ENCODE results near the gene MORN1. TPM values are rescaled to one million over a fixed set of nuclear protein-coding genes. Genes with fewer than 3 reads are reported as not detected.
"Not testable (repeated sequence)": the region's sequence is repeated elsewhere in the genome, so short reads cannot be mapped to it uniquely, and the experiment has no call there.

Gene MORN1
- polyA plus RNA-seq, 3 donors from 2014 or later: 0.89 to 4.0 (median 3.9) TPM

DNA sequence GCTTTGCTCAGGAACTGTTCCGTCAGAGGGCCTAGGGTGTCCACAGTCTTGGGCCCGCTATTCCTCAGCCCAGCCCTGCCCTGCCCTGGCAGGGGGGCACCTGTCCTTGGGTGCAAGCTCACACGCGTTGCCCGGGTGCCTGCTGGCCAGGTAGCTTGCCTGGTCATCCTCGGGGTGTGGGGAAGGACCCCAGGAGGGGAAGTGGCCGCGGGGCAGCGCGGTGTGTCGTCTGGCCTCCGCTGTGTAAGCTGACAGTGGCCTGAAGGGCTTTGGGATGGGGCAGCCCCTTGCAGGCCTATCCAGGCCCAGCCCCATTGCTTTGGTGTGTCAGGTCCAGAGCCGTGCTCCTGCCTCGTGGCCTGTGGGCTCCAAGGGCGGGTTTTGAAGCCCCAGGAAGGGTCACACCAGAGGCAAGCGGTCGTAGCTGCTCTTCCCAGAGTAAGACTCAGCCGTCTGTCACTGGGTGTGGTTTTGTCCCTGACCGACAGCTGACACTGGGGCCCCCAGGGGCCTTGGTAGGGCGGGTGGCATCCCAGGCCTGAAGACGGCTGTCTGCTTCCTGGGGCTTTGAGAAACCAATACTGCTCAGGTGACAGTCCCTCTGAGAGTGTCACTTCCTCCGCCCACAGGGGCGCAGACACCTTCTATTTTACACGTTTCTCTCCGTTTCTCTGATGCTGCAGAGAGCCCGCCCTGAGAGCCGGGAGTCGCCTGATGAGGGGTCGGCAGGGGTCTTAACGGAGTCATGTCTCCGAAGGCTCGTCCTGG lies 91.2 kb downstream of the MORN1 start:
- peaks cover 0 to under 1% (median 0%) of the 10 kb centered on the region in 3 donors for H3K36me3 Mint-ChIP-seq
- H3K27me3 Mint-ChIP-seq (ENCODE audit: low read depth in 3 of 3): peaks cover 18 to 43% (median 41%) of the 10 kb centered on the region in 3 donors
- peak overlapping the region; percentile 81 to 89 (median 86) for H3K4me3 Mint-ChIP-seq
- peak; percentile 93 to 94 (median 94) for DNase-seq
- H3K27ac Mint-ChIP-seq: peak overlapping the region; percentile 96 to 100 (median 99)
- no peaks in the 10 kb centered on the region for H3K9me3 Mint-ChIP-seq
- H3K4me1 Mint-ChIP-seq: peaks cover 47 to 64% of the 10 kb centered on the region in 2 donors

DNA sequence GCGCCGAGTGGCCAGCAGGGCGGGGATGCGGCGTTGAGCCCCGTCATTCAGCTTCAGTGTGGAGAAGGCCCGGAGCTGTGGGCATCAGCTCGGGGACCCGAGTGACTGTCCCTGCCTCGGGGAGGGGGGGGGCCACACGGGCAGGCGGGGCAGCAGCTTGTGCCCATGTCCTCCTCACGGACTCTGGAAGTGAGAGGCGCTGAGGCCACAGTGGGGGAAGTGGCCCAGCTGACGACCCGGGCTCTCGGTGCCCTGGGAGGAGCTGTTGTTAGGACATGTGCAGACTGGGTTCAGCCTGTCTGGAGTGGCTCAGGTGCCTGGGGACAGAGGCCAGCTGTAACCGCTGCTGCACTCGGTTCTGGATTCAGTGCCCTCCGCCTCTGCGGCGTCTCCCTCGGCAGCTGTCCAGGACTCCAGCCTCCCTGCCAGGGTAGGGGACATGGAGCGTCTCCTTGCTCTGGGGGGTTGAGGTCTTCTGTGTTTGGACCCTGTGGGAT lies 92.2 kb downstream of the MORN1 start:
- Mint-ChIP-seq H3K4me1 (peaks cover 47 to 62% of the 10 kb centered on the region in 2 donors), H3K36me3 (no peaks in the 10 kb centered on the region), H3K27me3 (ENCODE audit: low read depth in 3 of 3) (peaks cover 18 to 39% (median 38%) of the 10 kb centered on the region in 3 donors), H3K27ac (peak overlapping the region; percentile 96 to 100 (median 99)), H3K4me3 (peak overlapping the region; percentile 66 to 86 (median 75)), H3K9me3 (no peaks in the 10 kb centered on the region)
- DNase-seq: peak; percentile 48 to 61 (median 60)

DNA sequence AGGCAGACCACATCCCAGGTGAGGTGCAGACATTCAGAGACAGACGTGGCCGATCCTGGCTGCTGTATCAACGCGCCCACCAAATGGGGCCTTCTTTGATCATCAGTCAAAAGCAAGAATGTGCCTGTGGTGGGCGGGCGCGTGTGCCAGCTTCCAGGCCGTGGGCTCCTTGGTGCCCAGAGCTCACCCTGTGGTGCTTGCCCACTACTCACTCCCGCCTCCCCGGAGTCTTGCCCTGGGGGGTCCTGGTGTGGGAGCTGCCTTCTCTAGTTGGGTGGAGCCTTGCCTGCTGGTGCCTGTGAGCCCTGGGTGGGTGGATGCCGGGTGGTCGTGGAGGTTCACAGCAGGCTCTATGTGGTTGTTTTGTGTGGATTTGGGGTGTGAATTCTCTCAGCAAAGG lies 92.7 kb downstream of the MORN1 start:
- H3K4me1 Mint-ChIP-seq: peaks cover 50 to 66% of the 10 kb centered on the region in 2 donors
- H3K4me3 Mint-ChIP-seq: peak overlapping the region; percentile 63 to 80 (median 67)
- H3K9me3 Mint-ChIP-seq: no peaks in the 10 kb centered on the region
- peak overlapping the region; percentile 96 to 100 (median 99) for H3K27ac Mint-ChIP-seq
- H3K36me3 Mint-ChIP-seq: no peaks in the 10 kb centered on the region
- peaks cover 21 to 38% (median 38%) of the 10 kb centered on the region in 3 donors for H3K27me3 Mint-ChIP-seq (ENCODE audit: low read depth in 3 of 3)
- peak in 1 of 3 donors; percentile 63 for DNase-seq

DNA sequence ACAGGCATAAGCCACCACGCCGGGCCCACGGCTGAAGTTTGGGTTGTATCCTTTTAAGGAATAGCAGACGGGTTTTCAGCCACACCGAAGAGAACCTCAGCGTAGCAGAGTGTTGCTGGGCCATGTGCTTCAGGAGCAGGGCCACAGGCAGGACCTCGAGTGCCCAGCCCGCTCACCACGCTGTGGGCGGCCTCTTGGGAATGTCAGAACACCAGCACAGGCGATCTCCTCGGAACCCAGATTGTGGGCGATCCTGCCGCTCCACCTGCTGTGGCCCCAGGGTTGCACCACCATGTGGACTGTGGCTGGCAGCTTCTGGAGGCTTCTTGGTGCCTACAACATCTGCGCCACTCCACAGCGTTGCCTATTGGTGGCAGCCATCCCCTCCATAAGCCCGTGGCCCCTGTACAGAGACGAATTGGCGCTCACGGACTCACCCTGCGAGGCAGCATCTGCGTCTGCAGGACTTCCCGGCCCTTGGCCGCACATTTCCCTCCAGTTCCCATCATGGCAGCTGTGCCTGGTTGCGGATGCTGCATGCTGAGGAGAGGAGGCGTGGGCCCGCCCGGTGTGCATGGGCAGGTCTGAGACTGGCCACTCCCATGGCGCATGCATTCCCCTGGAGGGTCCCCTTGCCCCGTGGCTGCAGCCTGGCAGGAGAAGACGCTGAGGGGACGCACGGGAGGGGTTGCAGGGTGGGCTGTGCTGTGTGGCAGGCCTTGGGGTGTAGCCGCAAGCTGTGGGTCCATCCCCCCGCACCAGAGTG lies 93.9 kb downstream of the MORN1 start:
- Mint-ChIP-seq H3K27ac (peak overlapping the region in 5 of 6 donors; percentile 17 to 99 (median 80)), H3K4me1 (peaks cover 59 to 68% of the 10 kb centered on the region in 2 donors), H3K9me3 (no peaks in the 10 kb centered on the region), H3K4me3 (no peak overlapping the region), H3K36me3 (no peaks in the 10 kb centered on the region), H3K27me3 (ENCODE audit: low read depth in 3 of 3) (peaks cover 21 to 41% (median 37%) of the 10 kb centered on the region in 3 donors)
- DNase-seq: no peak

DNA sequence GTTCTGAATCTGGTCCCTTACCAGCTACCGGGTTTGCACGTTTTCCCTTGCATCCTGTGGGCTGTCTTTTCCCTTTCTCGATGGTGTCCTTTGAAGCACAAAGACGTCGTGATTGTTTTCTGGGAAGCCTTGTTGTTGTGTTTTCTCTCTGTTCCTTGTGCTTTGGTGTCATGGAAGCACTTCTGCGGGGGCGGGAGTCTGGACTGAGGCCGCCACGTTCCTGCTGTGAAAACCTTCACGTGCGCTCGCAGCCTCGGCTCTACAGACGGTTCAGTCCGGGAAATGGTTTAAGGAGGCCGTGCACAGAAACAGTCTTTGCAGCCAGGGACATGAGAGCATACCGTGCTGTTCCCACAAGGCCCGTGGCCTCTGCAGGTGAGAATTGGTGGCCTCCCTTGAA lies 94.7 kb downstream of the MORN1 start:
- DNase-seq: no peak
- H3K36me3 Mint-ChIP-seq: no peaks in the 10 kb centered on the region
- peak overlapping the region in 5 of 6 donors; percentile 35 to 99 (median 80) for H3K27ac Mint-ChIP-seq
- H3K4me1 Mint-ChIP-seq: peaks cover 64 to 70% of the 10 kb centered on the region in 2 donors
- peaks cover 21 to 44% (median 38%) of the 10 kb centered on the region in 3 donors for H3K27me3 Mint-ChIP-seq (ENCODE audit: low read depth in 3 of 3)
- H3K4me3 Mint-ChIP-seq: peak overlapping the region in 1 of 5 donors; percentile 44
- no peaks in the 10 kb centered on the region for H3K9me3 Mint-ChIP-seq

DNA sequence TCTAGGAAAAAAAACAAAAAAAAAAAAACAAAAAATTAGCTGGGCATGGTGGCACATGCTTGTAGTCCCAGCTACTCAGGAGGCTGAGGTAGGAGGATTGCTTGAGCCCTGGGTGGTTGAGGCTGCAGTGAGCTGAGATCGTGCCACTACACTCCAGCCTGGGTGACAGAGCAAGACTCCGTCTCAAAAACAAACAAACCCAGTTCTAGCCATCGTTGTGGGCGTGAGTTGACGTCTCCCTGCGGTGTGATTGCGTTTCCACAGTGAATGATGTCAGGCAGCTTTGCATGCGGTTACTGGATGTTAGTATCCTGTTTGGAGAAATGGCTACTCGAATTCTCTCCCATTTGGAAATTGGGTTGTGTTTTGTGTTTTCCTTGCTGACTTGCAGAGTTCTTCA lies 95.1 kb downstream of the MORN1 start:
- peaks cover 64 to 70% of the 10 kb centered on the region in 2 donors for H3K4me1 Mint-ChIP-seq
- peaks cover 22 to 42% (median 37%) of the 10 kb centered on the region in 3 donors for H3K27me3 Mint-ChIP-seq (ENCODE audit: low read depth in 3 of 3)
- not testable (repeated sequence) for H3K36me3 Mint-ChIP-seq, DNase-seq, H3K9me3 Mint-ChIP-seq
- H3K27ac Mint-ChIP-seq: peak overlapping the region in 5 of 6 donors; percentile 35 to 99 (median 80)
- peak overlapping the region in 1 of 5 donors; percentile 44 for H3K4me3 Mint-ChIP-seq

DNA sequence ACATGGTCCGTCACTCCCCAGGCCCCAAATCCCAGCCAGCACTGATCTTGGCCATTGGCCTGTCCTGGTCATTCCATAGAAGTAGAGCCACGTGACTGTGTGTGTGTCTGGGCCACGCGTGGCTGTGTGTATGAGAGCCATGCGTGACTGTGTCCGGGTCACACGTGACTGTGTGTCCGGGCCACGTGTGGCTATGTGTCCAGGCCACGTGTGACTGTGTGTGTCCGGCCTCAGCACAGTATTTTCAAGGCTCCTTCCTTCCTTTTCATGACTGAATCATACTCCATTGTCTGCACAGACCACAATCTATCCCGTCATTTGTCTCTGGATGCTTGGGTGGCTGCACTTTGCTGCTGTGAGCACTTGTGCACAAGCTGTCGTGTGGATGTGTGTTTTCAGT lies 95.8 kb downstream of the MORN1 start:
- no peak for DNase-seq
- Mint-ChIP-seq H3K27me3 (ENCODE audit: low read depth in 3 of 3) (peaks cover 22 to 42% (median 37%) of the 10 kb centered on the region in 3 donors), H3K27ac (peak overlapping the region in 4 of 6 donors; percentile 67 to 75 (median 70)), H3K9me3 (no peaks in the 10 kb centered on the region), H3K4me1 (peaks cover 64 to 71% of the 10 kb centered on the region in 2 donors), H3K36me3 (no peaks in the 10 kb centered on the region), H3K4me3 (peak overlapping the region in 1 of 5 donors; percentile 27)

DNA sequence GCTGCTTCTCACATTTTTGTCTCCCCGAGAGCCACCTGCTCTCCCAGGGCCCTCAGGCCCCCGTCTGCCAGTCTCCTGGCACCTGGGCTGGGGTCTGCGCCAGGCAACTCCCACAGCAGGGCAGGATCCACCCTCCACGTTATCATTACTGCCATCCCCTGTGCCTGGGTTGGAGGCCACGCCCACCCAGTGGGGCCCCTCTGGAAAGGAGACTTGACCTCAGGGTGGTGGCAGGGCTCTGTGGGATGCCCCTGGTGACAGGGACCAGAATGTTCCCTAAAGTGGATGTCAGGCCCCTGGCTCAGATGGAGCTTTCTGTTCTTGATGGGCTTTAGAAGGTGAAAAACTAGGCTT lies 96.7 kb downstream of the MORN1 start:
- peak overlapping the region in 3 of 6 donors; percentile 10 to 67 (median 50) for H3K27ac Mint-ChIP-seq
- no peaks in the 10 kb centered on the region for H3K9me3 Mint-ChIP-seq
- peaks cover 64 to 72% of the 10 kb centered on the region in 2 donors for H3K4me1 Mint-ChIP-seq
- peaks cover 24 to 44% (median 35%) of the 10 kb centered on the region in 3 donors for H3K27me3 Mint-ChIP-seq (ENCODE audit: low read depth in 3 of 3)
- no peak overlapping the region for H3K4me3 Mint-ChIP-seq
- DNase-seq: no peak
- H3K36me3 Mint-ChIP-seq: no peaks in the 10 kb centered on the region

DNA sequence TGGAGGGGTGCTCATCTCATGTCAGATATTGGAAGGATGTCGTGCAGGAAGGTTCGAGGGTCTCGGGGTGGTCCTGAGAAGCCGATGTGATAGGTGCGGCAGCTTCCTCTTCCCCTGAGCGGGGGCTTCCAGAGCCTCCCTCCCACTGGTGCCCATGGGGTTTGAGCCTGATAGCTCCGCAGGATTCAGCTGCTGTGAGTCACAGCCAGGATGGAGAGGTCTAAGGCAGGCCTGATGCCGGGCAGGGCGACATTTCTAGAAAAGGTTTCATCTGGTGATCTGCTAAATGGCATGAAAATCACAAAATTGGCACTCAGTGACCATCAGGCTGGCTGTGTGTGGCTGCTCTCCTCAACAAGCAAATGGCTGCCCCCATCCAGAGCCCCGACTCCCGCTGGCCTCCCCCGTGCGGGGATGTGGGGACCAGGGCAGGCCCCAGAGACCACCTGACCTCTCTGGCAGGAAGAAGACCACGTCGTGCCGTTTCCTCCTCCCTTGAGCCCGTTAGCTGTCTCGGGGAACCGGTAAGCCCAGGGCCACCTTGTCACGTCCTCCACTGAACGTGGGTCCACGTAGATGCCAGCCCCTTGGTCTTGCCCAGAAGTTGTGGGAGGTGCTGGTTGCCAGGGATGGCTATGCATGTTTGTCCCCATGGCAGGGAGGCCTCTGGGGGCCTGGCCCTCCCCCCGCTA lies 97.2 kb downstream of the MORN1 start:
- Mint-ChIP-seq H3K9me3 (no peaks in the 10 kb centered on the region), H3K27ac (peak overlapping the region in 3 of 6 donors; percentile 49 to 97 (median 51)), H3K4me1 (peaks cover 61 to 71% of the 10 kb centered on the region in 2 donors), H3K27me3 (ENCODE audit: low read depth in 3 of 3) (peaks cover 24 to 41% (median 32%) of the 10 kb centered on the region in 3 donors), H3K36me3 (no peaks in the 10 kb centered on the region), H3K4me3 (no peak overlapping the region)
- DNase-seq: no peak

DNA sequence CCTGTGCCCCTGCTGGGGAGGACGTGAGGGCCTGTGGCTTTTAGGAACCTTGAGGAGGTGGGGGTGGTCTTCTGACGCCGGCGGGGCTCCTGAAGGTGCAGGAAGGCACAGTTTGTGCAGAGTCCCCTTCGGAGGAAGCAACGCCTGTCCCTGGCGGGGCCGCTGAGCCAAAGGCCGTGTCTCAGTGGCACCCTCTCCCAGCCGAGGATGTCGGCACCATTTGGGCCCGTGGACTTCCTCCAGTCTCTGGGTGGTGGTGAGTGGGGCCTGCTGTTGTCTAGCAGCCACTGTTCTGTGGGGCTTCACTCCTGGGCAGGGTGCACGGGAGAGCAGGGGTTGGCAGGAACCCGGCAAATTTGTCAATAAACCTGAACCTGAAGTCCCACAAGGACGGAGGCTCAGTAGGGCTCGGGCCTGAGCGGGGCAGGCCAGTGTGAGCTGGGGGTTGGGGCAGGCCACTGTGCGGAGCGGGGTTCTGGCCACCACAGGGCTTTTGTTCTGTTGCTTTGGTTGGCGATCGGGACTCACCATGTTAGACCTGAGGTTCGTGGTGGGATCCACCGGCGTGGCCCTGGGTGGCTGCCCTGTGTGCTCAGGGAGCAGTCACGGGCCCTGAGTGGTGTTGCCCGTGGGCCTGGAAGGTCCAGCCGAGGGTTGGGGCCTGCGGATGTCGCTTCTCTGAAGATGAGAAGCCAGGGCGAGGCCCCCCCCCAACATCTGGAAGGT lies 98.5 kb downstream of the MORN1 start:
- DNase-seq: no peak
- peak overlapping the region in 4 of 6 donors; percentile 82 to 99 (median 98) for H3K27ac Mint-ChIP-seq
- no peaks in the 10 kb centered on the region for H3K9me3 Mint-ChIP-seq
- H3K27me3 Mint-ChIP-seq (ENCODE audit: low read depth in 3 of 3): peaks cover 18 to 38% (median 27%) of the 10 kb centered on the region in 3 donors
- H3K4me3 Mint-ChIP-seq: no peak overlapping the region
- H3K36me3 Mint-ChIP-seq: no peaks in the 10 kb centered on the region
- H3K4me1 Mint-ChIP-seq: peaks cover 56 to 71% of the 10 kb centered on the region in 2 donors

DNA sequence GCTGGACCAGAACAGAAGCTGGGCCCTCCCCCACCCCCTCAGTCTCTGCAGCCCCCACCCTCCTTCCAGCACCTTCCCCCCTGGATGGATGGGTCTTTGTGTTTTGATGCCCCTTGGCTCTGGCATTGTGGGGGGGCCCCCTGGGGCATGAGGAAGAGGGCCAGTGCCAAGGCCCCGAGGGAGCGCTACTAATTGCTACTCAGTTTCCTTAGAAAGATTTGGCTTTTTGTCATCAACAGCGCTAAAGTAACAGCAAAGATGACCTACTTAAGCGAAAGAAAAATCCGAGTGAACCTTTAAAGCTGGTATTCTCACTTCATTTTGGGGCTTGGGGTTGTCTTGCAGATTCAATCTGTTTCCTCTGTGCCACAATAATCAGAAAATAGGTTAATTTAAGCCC lies 99.8 kb downstream of the MORN1 start:
- Mint-ChIP-seq H3K9me3 (no peaks in the 10 kb centered on the region), H3K36me3 (no peaks in the 10 kb centered on the region), H3K4me1 (peaks cover 54 to 69% of the 10 kb centered on the region in 2 donors), H3K4me3 (peak overlapping the region; percentile 85 to 91 (median 87)), H3K27ac (peak overlapping the region; percentile 93 to 99 (median 98)), H3K27me3 (ENCODE audit: low read depth in 3 of 3) (peaks cover 18 to 39% (median 27%) of the 10 kb centered on the region in 3 donors)
- DNase-seq: peak in 1 of 3 donors; percentile 23

DNA sequence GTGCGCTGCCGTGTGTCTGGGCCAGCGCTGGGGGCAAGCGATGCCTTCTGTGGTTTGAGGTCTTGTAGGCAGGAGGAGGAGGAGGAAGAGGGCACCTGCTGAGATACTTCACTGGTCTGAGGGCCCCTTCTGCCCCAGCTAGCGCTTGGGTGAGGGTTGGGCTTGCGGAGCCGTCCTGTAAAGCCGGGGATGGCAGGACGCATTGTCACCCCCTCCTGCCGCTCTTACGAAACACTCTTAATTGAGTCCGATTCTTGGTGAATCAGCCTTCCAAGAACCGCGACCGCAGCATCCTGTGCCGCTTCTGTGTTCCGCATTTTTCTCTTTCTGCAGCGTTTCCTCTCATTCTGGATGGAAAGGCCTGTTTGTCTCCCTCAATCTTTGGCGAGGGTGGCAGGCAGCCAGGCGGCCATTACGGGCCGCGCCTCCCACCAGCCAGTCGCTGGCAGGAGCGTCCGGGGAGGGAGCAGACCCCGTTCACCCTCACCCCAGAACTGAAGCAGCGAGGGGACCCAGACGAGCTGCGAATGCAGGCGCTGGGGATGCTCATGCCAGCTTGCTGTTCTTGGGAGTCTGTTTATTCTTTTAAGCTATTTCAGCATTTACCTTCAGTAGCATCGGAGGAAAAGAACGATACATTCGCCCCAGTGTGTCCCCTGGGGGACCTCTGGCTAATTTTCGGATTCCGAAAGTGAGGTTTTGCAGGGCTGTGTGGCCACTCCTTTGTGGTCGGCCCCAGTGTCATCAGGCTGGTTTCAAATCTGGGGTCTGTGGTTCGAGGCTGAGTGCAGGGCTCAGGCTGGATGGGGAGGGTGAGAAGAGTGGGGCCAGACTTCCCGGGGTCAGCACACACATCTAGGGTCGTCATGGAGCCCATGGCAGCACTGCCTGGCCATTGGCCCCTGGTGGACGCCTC lies 100.5 kb downstream of the MORN1 start:
- H3K27ac Mint-ChIP-seq: peak overlapping the region; percentile 93 to 99 (median 98)
- peak overlapping the region; percentile 85 to 91 (median 87) for H3K4me3 Mint-ChIP-seq
- H3K9me3 Mint-ChIP-seq: no peaks in the 10 kb centered on the region
- DNase-seq: peak; percentile 84 to 85 (median 84)
- H3K36me3 Mint-ChIP-seq: no peaks in the 10 kb centered on the region
- peaks cover 18 to 39% (median 23%) of the 10 kb centered on the region in 3 donors for H3K27me3 Mint-ChIP-seq (ENCODE audit: low read depth in 3 of 3)
- H3K4me1 Mint-ChIP-seq: peaks cover 53 to 68% of the 10 kb centered on the region in 2 donors
